Kidney (tissue), 14 donors: ENCODE measurements around the gene CEP72. TPM values are rescaled to one million over a fixed set of nuclear protein-coding genes. Genes with fewer than 3 reads are reported as not detected.

Experiments used
- DNase-seq, 5 donors: peaks; one replicate each; pipeline ENCODE4 v3.0.0-alpha.2; 2013 to 2020
- FAIRE-seq: peaks from 2 replicates; lab custom pipeline; 2012; peaks lifted over from hg19 to GRCh38; lab: Jason Lieb, UNC
- H3K27ac ChIP-seq, 2 donors: one replicate each; pipeline ENCODE4 v1.7.0; 2013; ENCODE audit warnings: low read depth in 2 of 2, low read length in 2 of 2, inconsistent platforms in 1 of 2
- H3K27me3 ChIP-seq: one replicate; pipeline ENCODE4 v1.7.1; 2013; ENCODE audit warnings: low read length, inconsistent platforms; ENCODE audit not compliant: control insufficient read depth, insufficient read depth
- H3K36me3 ChIP-seq, 3 donors: one replicate each; pipeline versions ENCODE4 v1.7.0 to v1.7.1; 2013; ENCODE audit warnings: low read length in 3 of 3, control low read depth in 1 of 3, inconsistent platforms in 1 of 3; ENCODE audit not compliant: insufficient read depth in 3 of 3, control insufficient read depth in 2 of 3
- H3K4me1 ChIP-seq, 3 donors: one replicate each; pipeline versions ENCODE4 v1.7.0 to v1.7.1; 2013; ENCODE audit warnings: low read length in 3 of 3, inconsistent platforms in 1 of 3, low read depth in 1 of 3; ENCODE audit not compliant: control insufficient read depth in 2 of 3, insufficient read depth in 2 of 3
- H3K4me3 ChIP-seq, 3 donors: one replicate each; pipeline versions ENCODE4 v1.7.0 to v1.8.1; 2013; ENCODE audit warnings: low read length in 3 of 3, control low read depth in 1 of 3, inconsistent platforms in 1 of 3
- H3K9ac ChIP-seq, 3 donors: one replicate each; pipeline versions ENCODE4 v1.7.0 to v1.7.1; 2013; ENCODE audit warnings: low read length in 3 of 3, control low read depth in 1 of 3, inconsistent platforms in 1 of 3
- H3K9me3 ChIP-seq, 3 donors: one replicate each; pipeline versions ENCODE4 v1.7.0 to v1.7.1; 2013; ENCODE audit warnings: low read length in 3 of 3, control low read depth in 1 of 3, inconsistent platforms in 1 of 3; ENCODE audit not compliant: control insufficient read depth in 2 of 3, insufficient read depth in 1 of 3
- intact Hi-C: fragments of 100-400 bp; cut with DNase I; formaldehyde crosslinking; loops from one replicate; pipeline ENCODE4 v1.11.1; 2022
- polyA plus RNA-seq: library from polyadenylated mRNA; stranded (reverse); fragments of 350-450 nt; fragmentation: Illumina TruSeq; extraction: RNeasy Lipid Tissue Mini Kit (QIAGEN cat#74804); gene quantifications from one replicate; pipeline ENCODE4 v1.2.3, GENCODE V29; 2014; ENCODE audit warnings: low read depth, low replicate concordance; ENCODE audit not compliant: insufficient read depth
- total RNA-seq: library from RNA; stranded (reverse); fragmentation: NEBNext Ultra II Directional; extraction: Animal tissue kit (Norgen Biotek cat#: 25700); gene quantifications from one replicate; pipeline ENCODE4 v1.2.1, GENCODE V29; 2021
- TF ChIP-seq, protein P1 (sequence below): IDR thresholded peaks from 3 replicates; pipeline ENCODE4 v1.5.1; 2012; ENCODE audit warnings: mild to moderate bottlenecking, moderate library complexity, borderline replicate concordance; ENCODE audit not compliant: insufficient read depth; ENCODE audit errors: extremely low read depth
- donor health status: control.
- donor health status: control.
- donor health status: control.
- donor health status: control.
- donor health status: control.
- donor health status: DM: yes; HTN: yes; CAD: no.
- donor health status: Normal renal cell carcinoma (clear cell type).

The CEP72 gene
- total and polyA plus RNA-seq, 2 donors from 2014 or later = 1.1 to 7.8 TPM

GRCh38 chr5:673831-674629, 61.9 kb downstream of the CEP72 start:
- H3K36me3 ChIP-seq = no peaks in the 10 kb centered on the region
- no peak overlapping the region for H3K27ac ChIP-seq
- peaks cover 0 to 18% (median 4%) of the 10 kb centered on the region in 3 donors for H3K4me1 ChIP-seq
- H3K4me3 ChIP-seq = no peak overlapping the region
- intact Hi-C loops = no loop called here
- H3K27me3 ChIP-seq = no peaks in the 10 kb centered on the region
- DNase-seq = peak in 2 of 5 donors; percentile 55 to 68
- no peaks in the 10 kb centered on the region for H3K9me3 ChIP-seq
- no peak overlapping the region for H3K9ac ChIP-seq
- FAIRE-seq = no peak
- TF ChIP-seq, protein P1, sequence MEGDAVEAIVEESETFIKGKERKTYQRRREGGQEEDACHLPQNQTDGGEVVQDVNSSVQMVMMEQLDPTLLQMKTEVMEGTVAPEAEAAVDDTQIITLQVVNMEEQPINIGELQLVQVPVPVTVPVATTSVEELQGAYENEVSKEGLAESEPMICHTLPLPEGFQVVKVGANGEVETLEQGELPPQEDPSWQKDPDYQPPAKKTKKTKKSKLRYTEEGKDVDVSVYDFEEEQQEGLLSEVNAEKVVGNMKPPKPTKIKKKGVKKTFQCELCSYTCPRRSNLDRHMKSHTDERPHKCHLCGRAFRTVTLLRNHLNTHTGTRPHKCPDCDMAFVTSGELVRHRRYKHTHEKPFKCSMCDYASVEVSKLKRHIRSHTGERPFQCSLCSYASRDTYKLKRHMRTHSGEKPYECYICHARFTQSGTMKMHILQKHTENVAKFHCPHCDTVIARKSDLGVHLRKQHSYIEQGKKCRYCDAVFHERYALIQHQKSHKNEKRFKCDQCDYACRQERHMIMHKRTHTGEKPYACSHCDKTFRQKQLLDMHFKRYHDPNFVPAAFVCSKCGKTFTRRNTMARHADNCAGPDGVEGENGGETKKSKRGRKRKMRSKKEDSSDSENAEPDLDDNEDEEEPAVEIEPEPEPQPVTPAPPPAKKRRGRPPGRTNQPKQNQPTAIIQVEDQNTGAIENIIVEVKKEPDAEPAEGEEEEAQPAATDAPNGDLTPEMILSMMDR = no peak

DNA sequence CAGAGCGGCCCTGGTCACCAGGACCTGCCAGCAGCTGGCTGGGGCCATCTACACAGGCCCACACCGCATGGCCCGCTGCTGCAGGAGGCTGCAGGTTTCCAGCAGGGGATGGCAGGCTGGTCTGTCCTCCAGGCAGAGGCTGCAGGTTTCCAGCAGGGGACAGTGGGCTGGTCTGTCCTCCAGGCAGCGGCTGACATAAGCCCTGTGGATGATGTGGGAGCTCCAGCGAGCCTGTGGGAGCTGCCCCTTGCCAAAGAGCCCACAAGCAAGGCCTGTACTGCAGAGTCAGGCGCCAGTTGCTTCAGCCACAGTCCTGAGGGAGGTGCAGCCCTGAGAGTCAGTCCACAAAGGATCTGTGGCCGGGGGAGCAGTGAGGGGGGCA, 62.5 kb downstream of the CEP72 start:
- Histone ChIP-seq H3K4me1 (peaks cover 0 to 18% (median 4%) of the 10 kb centered on the region in 3 donors), H3K27ac (no peak overlapping the region), H3K36me3 (no peaks in the 10 kb centered on the region), H3K9ac (no peak overlapping the region), H3K9me3 (no peaks in the 10 kb centered on the region), H3K27me3 (no peaks in the 10 kb centered on the region), H3K4me3 (no peak overlapping the region)
- TF ChIP-seq, protein P1 = no peak
- FAIRE-seq = no peak
- intact Hi-C loops = no loop called here
- DNase-seq = peak in 2 of 5 donors; percentile 52 to 68

DNA sequence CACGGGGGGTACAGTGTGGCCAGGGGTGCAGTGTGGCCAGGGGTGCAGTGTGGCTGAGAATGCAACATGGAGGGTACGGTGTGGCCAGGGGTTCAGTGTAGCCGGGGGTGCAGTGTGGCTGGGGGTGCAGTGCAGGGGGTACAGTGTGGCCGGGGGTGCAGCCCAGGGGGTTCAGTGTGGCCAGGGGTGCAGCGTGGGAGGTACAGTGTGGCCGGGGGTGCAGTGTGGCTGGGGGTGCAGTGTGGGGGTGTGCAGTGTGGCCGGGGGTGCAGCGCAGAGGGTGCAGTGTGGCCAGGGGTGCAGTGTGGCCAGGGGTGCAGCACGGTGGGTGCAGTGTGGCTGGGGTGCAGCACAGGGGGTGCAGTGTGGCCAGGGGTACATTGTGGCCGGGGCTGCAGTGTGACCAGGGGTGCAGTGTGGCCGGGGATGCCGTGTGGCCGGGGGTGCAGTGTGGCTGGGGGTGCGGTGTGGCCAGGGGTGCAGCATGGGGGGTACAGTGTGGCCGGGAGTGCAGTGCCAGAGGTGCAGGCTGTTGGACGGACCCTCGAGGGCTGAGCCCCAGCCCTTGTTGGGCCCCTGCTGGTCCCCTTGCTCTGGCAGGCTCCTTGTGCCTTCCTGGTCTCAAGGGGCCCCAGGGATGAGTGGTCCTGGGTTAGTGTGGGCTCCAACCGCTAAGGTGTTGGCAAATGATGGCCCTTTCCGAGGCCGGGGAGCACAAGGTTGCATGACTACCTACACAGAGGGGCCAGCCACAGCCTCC, 63.2 kb downstream of the CEP72 start:
- H3K4me1 ChIP-seq = peaks cover 0 to 18% (median 4%) of the 10 kb centered on the region in 3 donors
- no peaks in the 10 kb centered on the region for H3K36me3 ChIP-seq
- TF ChIP-seq, protein P1 = no peak
- H3K27me3 ChIP-seq = no peaks in the 10 kb centered on the region
- no peak for FAIRE-seq
- peak in 2 of 5 donors; percentile 51 to 55 for DNase-seq
- H3K9ac ChIP-seq = no peak overlapping the region
- no peaks in the 10 kb centered on the region for H3K9me3 ChIP-seq
- H3K27ac ChIP-seq = no peak overlapping the region
- intact Hi-C loops = no loop called here
- no peak overlapping the region for H3K4me3 ChIP-seq
